Muscle of arm (tissue), 12 donors: ENCODE measurements around the gene PCP4L1. TPM values are rescaled to one million over a fixed set of nuclear protein-coding genes. Genes with fewer than 3 reads are reported as not detected.

Experiments
- DNase-seq: peaks from one replicate; pipeline ENCODE4 v3.0.0-alpha.2; 2013
- polyA plus RNA-seq, 12 donors: library from polyadenylated mRNA; unstranded; fragments of 120-200 nt; gene quantifications; one replicate each; pipeline ENCODE4 v1.2.1, GENCODE V29; 2013; ENCODE audit not compliant: insufficient read length in 12 of 12

The PCP4L1 gene
- polyA plus RNA-seq, 12 donors: 0.14 to 1.0 (median 0.38) TPM; not detected in 3

GRCh38 chr1:161265305-161265704, 6.8 kb downstream of the PCP4L1 start:
- no peak for DNase-seq

- DNase-seq: no peak
These were observed 7.7 kb downstream of the PCP4L1 start for GRCh38 chr1:161266202-161266601.

DNA sequence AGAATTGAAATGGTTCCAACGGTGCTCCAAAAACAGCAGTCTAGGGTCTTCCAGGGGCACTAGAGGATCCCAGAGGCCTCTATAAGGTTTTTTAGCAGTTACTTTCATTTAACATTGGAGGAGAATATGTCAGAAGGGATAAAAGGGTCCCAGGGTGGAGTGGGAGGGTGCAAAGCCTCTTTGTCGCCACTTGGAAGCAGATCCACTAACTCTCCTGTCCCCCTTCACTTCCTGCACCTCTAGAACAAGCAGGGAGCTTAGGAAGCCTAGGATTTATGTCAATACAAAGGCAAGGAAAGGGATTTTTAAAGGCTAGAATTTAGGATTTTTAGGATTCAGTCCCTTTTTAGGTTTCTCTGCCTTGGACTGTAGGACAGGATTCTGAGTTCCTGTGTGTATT, 8.3 kb downstream of the PCP4L1 start:
- DNase-seq: no peak

- DNase-seq: no peak
These were observed 8.8 kb downstream of the PCP4L1 start for GRCh38 chr1:161267321-161267720.

DNA sequence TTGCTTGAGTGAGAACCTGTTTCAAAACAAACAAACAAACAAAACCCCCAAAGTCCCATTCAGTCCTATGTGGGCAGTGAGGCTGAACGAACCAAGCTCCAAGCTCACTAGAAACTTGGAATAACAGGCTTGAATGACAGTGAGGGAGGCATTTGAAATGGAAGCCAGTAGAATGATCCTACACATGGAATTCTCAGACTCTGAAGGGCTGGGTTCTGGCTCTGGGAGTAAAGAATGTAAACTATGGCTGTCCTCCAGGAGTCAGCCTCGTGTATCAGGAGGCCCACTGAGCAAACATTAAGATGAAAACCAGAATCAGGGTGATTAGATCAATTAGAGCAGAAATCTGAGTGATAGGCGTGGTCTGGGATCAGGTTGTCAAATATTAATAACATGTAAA, 14.9 kb downstream of the PCP4L1 start:
- no peak for DNase-seq

- no peak for DNase-seq
These were observed 16.3 kb downstream of the PCP4L1 start for GRCh38 chr1:161274874-161275273.

- no peak for DNase-seq
These were observed 24.4 kb downstream of the PCP4L1 start for GRCh38 chr1:161282991-161283390.

DNA sequence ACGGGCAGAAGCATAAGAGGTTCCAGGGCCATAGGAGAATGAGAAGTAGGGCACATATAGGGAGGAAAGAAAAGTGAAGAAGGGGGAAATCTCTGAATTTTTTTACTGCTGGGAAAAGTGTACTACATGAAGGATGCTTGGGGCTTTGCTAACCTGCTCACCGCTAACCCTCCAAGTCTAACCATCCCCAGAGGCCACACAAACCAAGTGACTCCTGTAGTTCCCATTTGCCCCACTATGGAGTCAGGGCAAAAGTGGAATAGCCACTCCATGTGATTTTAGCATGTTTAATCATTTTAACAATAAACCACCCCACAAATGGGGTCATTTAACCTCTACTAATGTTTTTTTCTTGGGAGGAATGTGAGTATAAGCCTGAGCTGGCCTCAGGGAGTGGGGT, 26.6 kb downstream of the PCP4L1 start:
- no peak for DNase-seq

DNA sequence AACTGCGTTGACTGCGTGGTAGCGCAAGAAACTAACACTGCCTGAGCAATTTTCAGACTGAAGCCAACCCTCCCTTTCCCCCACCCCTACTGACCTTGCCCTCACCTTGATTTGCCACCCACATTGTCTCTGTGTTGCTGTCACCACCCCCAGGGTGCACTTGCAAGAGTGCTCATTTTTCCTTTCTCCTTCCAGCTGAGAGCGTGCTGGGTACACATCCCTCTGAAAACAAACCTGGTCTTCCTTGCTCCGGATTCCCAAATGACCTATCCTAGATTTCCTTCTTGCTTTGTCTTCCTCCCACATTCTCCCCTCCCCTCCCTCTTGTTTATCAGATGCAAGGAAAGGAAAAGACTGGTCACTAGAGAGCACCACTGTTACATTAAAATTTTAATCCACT, 27.0 kb downstream of the PCP4L1 start:
- DNase-seq: no peak

GRCh38 chr1:161287482-161288054, 29.0 kb downstream of the PCP4L1 start:
- no peak for DNase-seq

GRCh38 chr1:161290779-161291178, 32.2 kb downstream of the PCP4L1 start:
- no peak for DNase-seq

GRCh38 chr1:161297415-161297814, 38.9 kb downstream of the PCP4L1 start:
- no peak for DNase-seq

GRCh38 chr1:161298116-161298515, 39.6 kb downstream of the PCP4L1 start:
- no peak for DNase-seq

DNA sequence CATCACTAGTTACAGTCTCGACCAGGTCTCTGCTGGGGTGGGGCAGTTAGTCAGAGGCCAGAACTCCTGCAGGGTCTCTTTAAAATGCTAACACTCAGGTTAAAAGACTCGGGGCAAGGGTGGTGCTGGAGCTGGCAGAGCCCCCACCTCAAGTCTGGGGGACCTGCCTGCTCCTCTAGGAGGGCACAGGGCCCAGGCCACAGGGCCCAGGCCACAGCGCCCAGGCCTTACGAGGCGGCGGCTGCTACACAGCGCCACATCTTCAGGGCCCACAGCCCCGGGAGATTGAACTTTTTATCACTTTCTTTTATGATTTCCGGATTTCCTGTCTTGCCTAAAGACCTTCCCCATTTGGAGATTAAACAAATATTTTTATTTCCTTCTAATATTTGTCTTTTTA, 40.8 kb downstream of the PCP4L1 start:
- DNase-seq: no peak

DNA sequence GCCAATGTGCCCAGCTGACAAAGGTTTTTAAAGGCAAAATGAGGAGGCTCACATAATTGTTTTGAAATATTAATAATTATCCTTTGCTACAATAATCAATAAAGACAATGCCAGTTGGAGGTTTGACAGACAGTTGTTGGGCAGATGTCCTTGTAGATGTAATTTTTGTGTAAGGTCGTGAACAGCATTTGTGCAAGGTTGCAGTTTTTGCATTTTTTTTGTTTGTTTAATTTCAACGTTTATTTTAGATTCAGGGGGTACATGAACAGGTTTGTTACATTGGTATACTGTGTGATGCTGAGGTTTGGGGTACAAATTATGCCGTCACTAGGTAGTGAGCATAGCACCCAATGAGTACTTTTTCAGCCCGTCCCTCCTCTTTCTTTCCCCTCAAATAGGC, 41.9 kb downstream of the PCP4L1 start:
- DNase-seq: no peak

DNA sequence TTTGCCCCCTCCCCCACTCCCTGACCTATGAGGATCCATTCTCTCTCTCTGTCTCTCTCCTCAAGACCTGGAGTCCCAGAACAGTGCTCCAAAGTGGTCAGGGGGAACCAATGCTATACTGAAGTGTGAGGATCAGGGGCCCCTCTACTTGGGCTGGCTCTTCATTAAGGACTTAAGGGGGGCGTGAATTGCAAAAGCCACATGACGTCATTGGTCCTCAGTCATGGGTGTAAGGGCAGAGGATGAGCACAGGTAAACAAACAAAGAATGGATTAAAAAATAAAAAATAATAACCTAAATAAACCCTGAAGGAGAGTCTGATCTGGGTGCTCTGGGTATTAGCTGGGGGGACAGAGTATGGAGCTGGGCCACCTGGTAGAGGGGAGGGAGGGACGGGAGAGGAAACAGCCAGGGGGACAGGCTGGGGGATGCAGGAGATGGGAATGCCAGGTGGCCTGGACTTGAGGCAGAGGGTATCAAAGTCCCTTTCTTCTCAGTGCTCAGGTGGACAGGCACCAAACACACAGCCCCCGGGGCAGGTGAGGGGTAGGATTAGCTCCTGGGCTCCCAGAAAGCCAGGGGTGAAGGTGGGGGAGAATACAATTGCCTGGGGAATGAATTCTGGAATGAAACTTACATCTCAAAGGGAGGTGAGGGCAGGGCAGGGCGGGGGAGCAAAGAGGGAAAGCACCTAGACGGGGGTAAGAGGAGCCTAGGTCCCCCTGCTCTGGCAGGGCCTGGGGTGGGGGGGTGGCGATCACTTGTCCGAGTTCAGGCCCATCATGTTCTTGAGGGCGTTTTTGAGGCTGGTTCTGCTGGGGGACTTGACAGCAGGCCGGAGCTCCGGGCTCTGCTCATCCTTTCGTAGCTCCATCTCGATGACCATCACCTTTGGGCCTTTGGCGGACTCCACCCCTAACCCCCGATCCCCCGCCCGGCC, 46.7 kb downstream of the PCP4L1 start:
- no peak for DNase-seq

GRCh38 chr1:161305867-161306519, 47.4 kb downstream of the PCP4L1 start:
- peak; percentile 63 for DNase-seq

DNA sequence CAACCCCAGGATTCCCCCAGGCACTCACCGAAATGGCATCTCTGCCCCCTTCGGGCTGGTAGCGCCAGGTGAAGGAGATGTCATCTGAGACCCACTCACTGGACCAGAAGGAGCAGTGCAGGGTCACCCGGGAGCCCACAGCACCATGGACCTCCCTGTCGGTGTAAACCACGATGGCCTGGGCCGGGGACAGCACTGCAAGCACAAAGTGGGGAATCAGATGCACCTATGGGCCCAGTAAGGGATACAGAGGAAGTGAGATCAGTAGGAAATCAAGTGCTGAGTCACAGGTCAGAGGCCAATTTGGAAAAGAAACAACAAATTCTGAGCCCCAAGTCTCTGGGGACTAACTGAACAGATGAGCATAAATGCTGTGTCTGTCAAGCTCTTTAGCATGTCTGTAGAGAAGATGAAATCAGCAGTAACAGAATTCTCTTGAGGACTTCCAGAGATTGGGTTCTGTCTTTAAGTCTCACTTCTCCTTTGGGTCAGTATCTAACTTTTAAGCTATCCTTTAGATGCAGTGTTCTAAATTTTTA, 48.8 kb downstream of the PCP4L1 start:
- DNase-seq: no peak

GRCh38 chr1:161307892-161308638, 49.5 kb downstream of the PCP4L1 start:
- DNase-seq: no peak

DNA sequence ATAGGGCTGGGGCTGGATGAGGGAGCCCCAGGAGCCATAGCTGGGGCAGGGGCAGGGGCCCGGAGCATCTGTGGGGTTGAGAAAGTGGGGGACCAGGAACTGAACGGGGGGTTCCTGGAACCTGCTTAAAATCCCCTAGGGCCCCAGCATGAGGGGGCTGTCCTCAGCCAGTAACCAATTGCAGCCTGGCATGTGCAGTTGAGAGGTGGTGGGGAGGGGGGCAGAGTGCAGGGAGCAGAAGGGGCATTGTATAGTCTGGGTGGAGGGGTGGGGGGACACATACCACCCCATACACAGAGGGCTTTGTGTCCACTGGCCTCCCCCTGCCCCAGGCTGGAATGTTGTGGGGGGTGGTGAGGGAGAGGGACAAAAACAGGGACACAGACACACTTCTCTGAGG, 51.3 kb downstream of the PCP4L1 start, which contains the start of gene MPZ:
MPZ (minus strand) TSS at position 101 of the 400 bp plus-strand sequence; CDS start at position 38, 63 bp downstream.
- no peak for DNase-seq

DNA sequence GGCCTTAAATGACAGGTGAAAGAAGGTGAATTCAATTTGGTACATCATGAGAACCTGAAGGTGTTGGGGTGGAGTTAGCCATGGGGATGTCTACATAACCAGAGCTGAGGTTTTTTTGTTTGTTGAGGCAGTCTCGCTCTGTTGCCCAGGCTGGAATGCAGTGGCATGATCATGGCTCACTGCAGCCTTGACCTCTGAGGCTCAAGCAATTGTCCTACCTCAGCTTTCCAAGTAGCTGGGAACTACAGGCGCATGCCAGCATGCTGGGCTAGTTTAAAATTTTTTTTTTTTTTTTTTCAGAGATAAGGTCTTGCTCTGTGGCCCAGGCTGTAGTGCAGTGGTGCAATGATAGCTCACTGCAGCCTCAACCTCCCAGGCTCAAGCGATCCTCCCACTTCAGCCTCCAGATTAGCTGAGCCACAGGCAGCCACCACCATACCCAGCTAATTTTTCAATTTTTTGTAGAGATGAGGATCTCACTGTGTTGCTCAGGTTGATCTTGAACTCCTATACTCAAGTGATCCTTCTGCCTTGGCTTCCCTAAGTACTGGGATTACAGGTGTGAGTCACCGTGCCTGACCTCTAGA, 53.1 kb downstream of the PCP4L1 start:
- no peak for DNase-seq
